ENCODE data around the gene MIF4GD.

DNA sequence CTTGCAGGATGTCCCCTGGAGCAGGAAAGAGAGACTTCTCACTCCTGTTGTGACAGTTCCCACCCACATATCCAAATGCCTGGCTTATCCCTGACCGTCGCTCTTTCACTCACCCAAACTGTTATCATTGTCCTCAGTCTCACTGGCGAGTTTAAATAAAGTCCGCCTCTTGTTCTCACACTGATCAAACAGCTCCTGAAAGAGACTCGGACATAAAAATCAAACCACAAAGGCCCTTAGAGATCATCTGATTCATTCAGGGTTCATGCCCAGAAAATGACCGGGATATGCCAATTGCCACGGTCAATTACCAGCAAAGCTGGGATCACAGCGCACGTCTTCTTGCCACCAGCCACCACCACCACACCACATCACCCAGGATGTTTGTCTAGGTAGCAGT is 29.5 kb downstream of the MIF4GD start:
- TF ChIP-seq, protein P1, sequence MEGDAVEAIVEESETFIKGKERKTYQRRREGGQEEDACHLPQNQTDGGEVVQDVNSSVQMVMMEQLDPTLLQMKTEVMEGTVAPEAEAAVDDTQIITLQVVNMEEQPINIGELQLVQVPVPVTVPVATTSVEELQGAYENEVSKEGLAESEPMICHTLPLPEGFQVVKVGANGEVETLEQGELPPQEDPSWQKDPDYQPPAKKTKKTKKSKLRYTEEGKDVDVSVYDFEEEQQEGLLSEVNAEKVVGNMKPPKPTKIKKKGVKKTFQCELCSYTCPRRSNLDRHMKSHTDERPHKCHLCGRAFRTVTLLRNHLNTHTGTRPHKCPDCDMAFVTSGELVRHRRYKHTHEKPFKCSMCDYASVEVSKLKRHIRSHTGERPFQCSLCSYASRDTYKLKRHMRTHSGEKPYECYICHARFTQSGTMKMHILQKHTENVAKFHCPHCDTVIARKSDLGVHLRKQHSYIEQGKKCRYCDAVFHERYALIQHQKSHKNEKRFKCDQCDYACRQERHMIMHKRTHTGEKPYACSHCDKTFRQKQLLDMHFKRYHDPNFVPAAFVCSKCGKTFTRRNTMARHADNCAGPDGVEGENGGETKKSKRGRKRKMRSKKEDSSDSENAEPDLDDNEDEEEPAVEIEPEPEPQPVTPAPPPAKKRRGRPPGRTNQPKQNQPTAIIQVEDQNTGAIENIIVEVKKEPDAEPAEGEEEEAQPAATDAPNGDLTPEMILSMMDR (conservative IDR thresholded peaks at IDR 0.05; ENCODE audit: low read depth in 2 of 2): no peak
- no peak for TF ChIP-seq CREB1 (CRISPR knock-in tag; IDR thresholded peaks at IDR 0.05; ENCODE audit: low read depth)
- TF ChIP-seq, protein P2, sequence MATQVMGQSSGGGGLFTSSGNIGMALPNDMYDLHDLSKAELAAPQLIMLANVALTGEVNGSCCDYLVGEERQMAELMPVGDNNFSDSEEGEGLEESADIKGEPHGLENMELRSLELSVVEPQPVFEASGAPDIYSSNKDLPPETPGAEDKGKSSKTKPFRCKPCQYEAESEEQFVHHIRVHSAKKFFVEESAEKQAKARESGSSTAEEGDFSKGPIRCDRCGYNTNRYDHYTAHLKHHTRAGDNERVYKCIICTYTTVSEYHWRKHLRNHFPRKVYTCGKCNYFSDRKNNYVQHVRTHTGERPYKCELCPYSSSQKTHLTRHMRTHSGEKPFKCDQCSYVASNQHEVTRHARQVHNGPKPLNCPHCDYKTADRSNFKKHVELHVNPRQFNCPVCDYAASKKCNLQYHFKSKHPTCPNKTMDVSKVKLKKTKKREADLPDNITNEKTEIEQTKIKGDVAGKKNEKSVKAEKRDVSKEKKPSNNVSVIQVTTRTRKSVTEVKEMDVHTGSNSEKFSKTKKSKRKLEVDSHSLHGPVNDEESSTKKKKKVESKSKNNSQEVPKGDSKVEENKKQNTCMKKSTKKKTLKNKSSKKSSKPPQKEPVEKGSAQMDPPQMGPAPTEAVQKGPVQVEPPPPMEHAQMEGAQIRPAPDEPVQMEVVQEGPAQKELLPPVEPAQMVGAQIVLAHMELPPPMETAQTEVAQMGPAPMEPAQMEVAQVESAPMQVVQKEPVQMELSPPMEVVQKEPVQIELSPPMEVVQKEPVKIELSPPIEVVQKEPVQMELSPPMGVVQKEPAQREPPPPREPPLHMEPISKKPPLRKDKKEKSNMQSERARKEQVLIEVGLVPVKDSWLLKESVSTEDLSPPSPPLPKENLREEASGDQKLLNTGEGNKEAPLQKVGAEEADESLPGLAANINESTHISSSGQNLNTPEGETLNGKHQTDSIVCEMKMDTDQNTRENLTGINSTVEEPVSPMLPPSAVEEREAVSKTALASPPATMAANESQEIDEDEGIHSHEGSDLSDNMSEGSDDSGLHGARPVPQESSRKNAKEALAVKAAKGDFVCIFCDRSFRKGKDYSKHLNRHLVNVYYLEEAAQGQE (IDR thresholded peaks at IDR 0.05; ENCODE audit: unreplicated experiment): no peak
- TF ChIP-seq POLR2AphosphoS5 (IDR thresholded peaks at IDR 0.05; ENCODE audit: low read depth): no peak
- TF ChIP-seq EZH2phosphoT487 (IDR thresholded peaks at IDR 0.05; ENCODE audit: unreplicated experiment): no peak
- TF ChIP-seq EZH2 (IDR thresholded peaks at IDR 0.05; ENCODE audit: low read depth, unreplicated experiment): no peak
- TF ChIP-seq ZNF114 (CRISPR knock-in tag; IDR thresholded peaks at IDR 0.05): no peak
- TF ChIP-seq STAT1 (IDR thresholded peaks at IDR 0.05; ENCODE audit: unreplicated experiment): no peak
- no peak for TF ChIP-seq JUNB (IDR thresholded peaks at IDR 0.05; ENCODE audit: unreplicated experiment)
- TF ChIP-seq, protein P3, sequence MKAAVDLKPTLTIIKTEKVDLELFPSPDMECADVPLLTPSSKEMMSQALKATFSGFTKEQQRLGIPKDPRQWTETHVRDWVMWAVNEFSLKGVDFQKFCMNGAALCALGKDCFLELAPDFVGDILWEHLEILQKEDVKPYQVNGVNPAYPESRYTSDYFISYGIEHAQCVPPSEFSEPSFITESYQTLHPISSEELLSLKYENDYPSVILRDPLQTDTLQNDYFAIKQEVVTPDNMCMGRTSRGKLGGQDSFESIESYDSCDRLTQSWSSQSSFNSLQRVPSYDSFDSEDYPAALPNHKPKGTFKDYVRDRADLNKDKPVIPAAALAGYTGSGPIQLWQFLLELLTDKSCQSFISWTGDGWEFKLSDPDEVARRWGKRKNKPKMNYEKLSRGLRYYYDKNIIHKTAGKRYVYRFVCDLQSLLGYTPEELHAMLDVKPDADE (IDR thresholded peaks at IDR 0.05): no peak
- no peak for TF ChIP-seq ZNF331 (CRISPR knock-in tag; IDR thresholded peaks at IDR 0.05; ENCODE audit: low read depth)
